Liver (tissue), 9 donors: ENCODE measurements around the gene FAM117A. TPM values are rescaled to one million over a fixed set of nuclear protein-coding genes. Genes with fewer than 3 reads are reported as not detected.
A peak's percentile ranks its signal among the peaks of the same experiment; 100 is the strongest.

Source experiments
- DNase-seq: peaks from one replicate; pipeline ENCODE4 v3.0.0-alpha.2; 2017; ENCODE audit warnings: low spot score
- H3K27ac ChIP-seq, 2 donors: one replicate each; pipeline ENCODE4 v1.7.0; 2013; ENCODE audit warnings: inconsistent platforms in 2 of 2, low read length in 2 of 2, control low read depth in 1 of 2, low read depth in 1 of 2, mild to moderate bottlenecking in 1 of 2
- H3K27me3 ChIP-seq, 4 donors: one replicate each; pipeline versions ENCODE4 v1.6.1 to v1.7.0; 2013; ENCODE audit warnings: low read length in 3 of 4, inconsistent platforms in 1 of 4, mild to moderate bottlenecking in 1 of 4, moderate library complexity in 1 of 4; ENCODE audit not compliant: control insufficient read depth in 4 of 4, insufficient read depth in 4 of 4
- H3K36me3 ChIP-seq, 4 donors: one replicate each; pipeline versions ENCODE4 v1.6.1 to v1.7.0; 2013; ENCODE audit warnings: low read length in 3 of 4, mild to moderate bottlenecking in 3 of 4, low read depth in 1 of 4, moderate library complexity in 1 of 4; ENCODE audit not compliant: control insufficient read depth in 4 of 4, insufficient read depth in 3 of 4
- H3K4me1 ChIP-seq, 4 donors: one replicate each; pipeline versions ENCODE4 v1.6.1 to v1.7.0; 2013; ENCODE audit warnings: low read length in 3 of 4, mild to moderate bottlenecking in 3 of 4, moderate library complexity in 1 of 4; ENCODE audit not compliant: control insufficient read depth in 4 of 4, insufficient read depth in 4 of 4
- H3K4me3 ChIP-seq, 3 donors: one replicate each; pipeline versions ENCODE4 v1.6.1 to v1.7.0; 2013; ENCODE audit warnings: low read length in 3 of 3, control low read depth in 1 of 3, low read depth in 1 of 3, mild to moderate bottlenecking in 1 of 3
- H3K9ac ChIP-seq, 2 donors: one replicate each; pipeline ENCODE4 v1.7.0; 2013; ENCODE audit warnings: low read length in 2 of 2, mild to moderate bottlenecking in 2 of 2, moderate library complexity in 2 of 2, control low read depth in 1 of 2, low read depth in 1 of 2
- H3K9me3 ChIP-seq, 4 donors: one replicate each; pipeline versions ENCODE4 v1.6.1 to v1.7.0; 2013; ENCODE audit warnings: low read length in 3 of 4; ENCODE audit not compliant: control insufficient read depth in 4 of 4
- ATF3 ChIP-seq: IDR thresholded peaks from 2 replicates; pipeline ENCODE4 v1.6.1; 2016; ENCODE audit warnings: antibody characterized with exemption
- CTCF ChIP-seq: fragments of 150-350 bp; IDR thresholded peaks from 2 replicates; pipeline ENCODE4 v1.5.1; 2017; ENCODE audit warnings: improper control_type of control experiment, low read depth, low read length; ENCODE audit not compliant: missing input control
- EGR1 ChIP-seq, 2 donors: IDR thresholded peaks; 2 replicates each; pipeline ENCODE4 v1.6.1; 2016 to 2018; ENCODE audit warnings: antibody characterized with exemption in 2 of 2, low read depth in 2 of 2
- FOXA1 ChIP-seq: IDR thresholded peaks from 2 replicates; pipeline ENCODE4 v1.6.1; 2016; ENCODE audit warnings: antibody characterized with exemption
- FOXA2 ChIP-seq: IDR thresholded peaks from 2 replicates; pipeline ENCODE4 v1.6.1; 2016; ENCODE audit warnings: antibody characterized with exemption
- GABPA ChIP-seq, 2 donors: IDR thresholded peaks in 1 of 2; conservative IDR thresholded peaks in 1 of 2; 2 replicates each; pipeline ENCODE4 v1.6.1; 2016; ENCODE audit warnings: antibody characterized with exemption in 2 of 2, mild to moderate bottlenecking in 1 of 2, moderate library complexity in 1 of 2
- HNF4A ChIP-seq, 2 donors: conservative IDR thresholded peaks; 2 replicates each; pipeline ENCODE4 v1.6.1; 2016; ENCODE audit warnings: antibody characterized with exemption in 2 of 2, mild to moderate bottlenecking in 2 of 2
- HNF4G ChIP-seq: IDR thresholded peaks from 2 replicates; pipeline ENCODE4 v1.6.1; 2016; ENCODE audit warnings: antibody characterized with exemption
- JUND ChIP-seq, 2 donors: IDR thresholded peaks; 2 replicates each; pipeline ENCODE4 v1.6.1; 2016; ENCODE audit warnings: antibody characterized with exemption in 2 of 2
- MAX ChIP-seq: IDR thresholded peaks from 2 replicates; pipeline ENCODE4 v1.6.1; 2016; ENCODE audit warnings: antibody characterized with exemption
- NR2F2 ChIP-seq: IDR thresholded peaks from 2 replicates; pipeline ENCODE4 v1.6.1; 2016; ENCODE audit warnings: antibody characterized with exemption
- RAD21 ChIP-seq, 2 donors: IDR thresholded peaks; 2 replicates each; pipeline ENCODE4 v1.6.1; 2016; ENCODE audit warnings: antibody characterized with exemption in 2 of 2, mild to moderate bottlenecking in 2 of 2
- SP1 ChIP-seq: IDR thresholded peaks from 2 replicates; pipeline ENCODE4 v1.6.1; 2018; ENCODE audit warnings: antibody characterized with exemption, mild to moderate bottlenecking
- TAF1 ChIP-seq: conservative IDR thresholded peaks from 2 replicates; pipeline ENCODE4 v1.6.1; 2016; ENCODE audit warnings: antibody characterized with exemption, mild to moderate bottlenecking
- YY1 ChIP-seq: IDR thresholded peaks from 2 replicates; pipeline ENCODE4 v1.6.1; 2016; ENCODE audit warnings: antibody characterized with exemption, mild to moderate bottlenecking
- WGBS: extraction: QIAGEN DNeasy Blood & Tissue Kit; methylation state at CpG from one replicate; pipeline ENCODE4 v1.1.7; 2013; 5-methylcytosine and 5-hydroxymethylcytosine counted together
- polyA plus RNA-seq, 2 donors: library from polyadenylated mRNA; stranded (reverse) in 1 of 2; unstranded in 1 of 2; fragments of 200-250 nt in 1 of 2; fragments of >200 nt in 1 of 2; fragmentation: Nextera tagmentation in 1 of 2; extraction: Ambion mirVana in 1 of 2; gene quantifications; one replicate each; pipeline versions ENCODE4 v1.2.1 to v1.2.3, GENCODE V29; 2013 to 2015
- total RNA-seq, 2 donors: library from RNA; depleted of rRNA; stranded (reverse); fragments of >200 nt; gene quantifications; one replicate each; pipeline ENCODE4 v1.2.3, GENCODE V29; 2014
- TF ChIP-seq, protein P1 (sequence below): IDR thresholded peaks from 2 replicates; pipeline ENCODE4 v1.6.1; 2016; ENCODE audit warnings: antibody characterized with exemption, mild to moderate bottlenecking
- TF ChIP-seq, protein P2 (sequence below): IDR thresholded peaks from 2 replicates; pipeline ENCODE4 v1.6.1; 2016; ENCODE audit warnings: antibody characterized with exemption
- donor health status: healthy.
- donor health status: healthy.
- donor health status: healthy.
- donor health status: healthy.
- donor health status: healthy.

Gene FAM117A
- total and polyA plus RNA-seq, 4 donors = 4.5 to 39.3 (median 5.5) TPM

GRCh38 chr17:49691677-49692191, 72.2 kb downstream of the FAM117A start:
- Histone ChIP-seq H3K36me3 (no peaks in the 10 kb centered on the region), H3K9me3 (no peaks in the 10 kb centered on the region)
- TF ChIP-seq TAF1 (no peak), GABPA (IDR thresholded peaks at IDR 0.05 in 1 of 2, conservative IDR thresholded peaks at IDR 0.05 in 1 of 2) (no peak), FOXA2 (no peak), RAD21 (IDR thresholded peaks at IDR 0.05) (no peak), CTCF (no peak), JUND (IDR thresholded peaks at IDR 0.05) (no peak), FOXA1 (no peak), NR2F2 (no peak), HNF4A (conservative IDR thresholded peaks at IDR 0.05) (no peak), HNF4G (no peak), EGR1 (IDR thresholded peaks at IDR 0.05; ENCODE audit: low read depth in 2 of 2) (no peak)

DNA sequence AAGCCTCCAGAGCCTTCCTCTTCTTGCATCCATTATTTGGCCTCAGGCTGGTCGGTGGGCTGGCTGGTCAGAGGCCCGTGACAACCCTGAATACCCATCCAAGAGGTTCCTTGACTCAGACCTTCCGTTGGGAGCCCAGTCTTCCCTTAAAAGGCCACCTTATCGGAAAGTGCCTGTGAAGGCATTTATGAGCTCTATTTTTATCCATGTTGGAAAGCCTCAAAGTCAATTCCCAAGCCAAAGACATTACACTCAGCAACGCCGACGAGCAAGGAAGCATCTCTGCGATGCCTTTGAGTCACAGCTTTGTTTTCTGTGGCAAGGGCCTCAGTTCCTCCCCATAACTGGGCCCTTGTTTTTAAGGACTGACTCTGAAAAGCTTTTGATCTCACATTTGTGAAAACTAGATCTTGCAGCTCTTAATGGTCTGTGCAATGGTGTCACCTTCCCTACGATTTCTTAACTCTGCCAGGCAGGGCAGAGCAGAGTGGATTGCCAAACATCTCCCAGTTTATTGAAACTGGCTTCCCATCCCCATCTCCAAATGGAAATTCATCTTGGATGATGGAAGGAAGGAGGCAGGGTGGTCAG, 72.8 kb downstream of the FAM117A start:
- TF ChIP-seq NR2F2 = no peak
- TF ChIP-seq FOXA2 = no peak
- TF ChIP-seq RAD21 (IDR thresholded peaks at IDR 0.05) = peak in 1 of 2 donors; percentile 4
- 80% methylated on average over 9 of the region's 9 CpGs for WGBS
- H3K27ac ChIP-seq = no peak overlapping the region
- peaks cover 0 to 8% (median 7%) of the 10 kb centered on the region in 4 donors for H3K4me1 ChIP-seq
- no peak overlapping the region for H3K4me3 ChIP-seq
- no peak overlapping the region for H3K9ac ChIP-seq
- no peaks in the 10 kb centered on the region for H3K36me3 ChIP-seq
- H3K9me3 ChIP-seq = no peaks in the 10 kb centered on the region
- H3K27me3 ChIP-seq = no peaks in the 10 kb centered on the region
- DNase-seq = no peak

More at GRCh38 chr17:49691677-49692191, 72.2 kb downstream of the FAM117A start:
- Histone ChIP-seq H3K4me1 (peaks cover 0 to 8% (median 7%) of the 10 kb centered on the region in 4 donors), H3K27ac (no peak overlapping the region), H3K27me3 (no peaks in the 10 kb centered on the region), H3K4me3 (no peak overlapping the region), H3K9ac (no peak overlapping the region)
- 52% methylated on average over 8 of the region's 8 CpGs for WGBS
- no peak for DNase-seq

- Histone ChIP-seq H3K9ac (no peak overlapping the region), H3K4me1 (peaks cover 0 to 6% (median 5%) of the 10 kb centered on the region in 4 donors), H3K27ac (no peak overlapping the region), H3K27me3 (no peaks in the 10 kb centered on the region), H3K36me3 (no peaks in the 10 kb centered on the region), H3K9me3 (no peaks in the 10 kb centered on the region), H3K4me3 (no peak overlapping the region)
- DNase-seq = no peak
- no peak for TF ChIP-seq JUND (IDR thresholded peaks at IDR 0.05)
- TF ChIP-seq GABPA (IDR thresholded peaks at IDR 0.05 in 1 of 2, conservative IDR thresholded peaks at IDR 0.05 in 1 of 2) = no peak
- TF ChIP-seq SP1 = no peak
- TF ChIP-seq ATF3 = no peak
- no peak for TF ChIP-seq HNF4A (conservative IDR thresholded peaks at IDR 0.05)
- TF ChIP-seq, protein P1, sequence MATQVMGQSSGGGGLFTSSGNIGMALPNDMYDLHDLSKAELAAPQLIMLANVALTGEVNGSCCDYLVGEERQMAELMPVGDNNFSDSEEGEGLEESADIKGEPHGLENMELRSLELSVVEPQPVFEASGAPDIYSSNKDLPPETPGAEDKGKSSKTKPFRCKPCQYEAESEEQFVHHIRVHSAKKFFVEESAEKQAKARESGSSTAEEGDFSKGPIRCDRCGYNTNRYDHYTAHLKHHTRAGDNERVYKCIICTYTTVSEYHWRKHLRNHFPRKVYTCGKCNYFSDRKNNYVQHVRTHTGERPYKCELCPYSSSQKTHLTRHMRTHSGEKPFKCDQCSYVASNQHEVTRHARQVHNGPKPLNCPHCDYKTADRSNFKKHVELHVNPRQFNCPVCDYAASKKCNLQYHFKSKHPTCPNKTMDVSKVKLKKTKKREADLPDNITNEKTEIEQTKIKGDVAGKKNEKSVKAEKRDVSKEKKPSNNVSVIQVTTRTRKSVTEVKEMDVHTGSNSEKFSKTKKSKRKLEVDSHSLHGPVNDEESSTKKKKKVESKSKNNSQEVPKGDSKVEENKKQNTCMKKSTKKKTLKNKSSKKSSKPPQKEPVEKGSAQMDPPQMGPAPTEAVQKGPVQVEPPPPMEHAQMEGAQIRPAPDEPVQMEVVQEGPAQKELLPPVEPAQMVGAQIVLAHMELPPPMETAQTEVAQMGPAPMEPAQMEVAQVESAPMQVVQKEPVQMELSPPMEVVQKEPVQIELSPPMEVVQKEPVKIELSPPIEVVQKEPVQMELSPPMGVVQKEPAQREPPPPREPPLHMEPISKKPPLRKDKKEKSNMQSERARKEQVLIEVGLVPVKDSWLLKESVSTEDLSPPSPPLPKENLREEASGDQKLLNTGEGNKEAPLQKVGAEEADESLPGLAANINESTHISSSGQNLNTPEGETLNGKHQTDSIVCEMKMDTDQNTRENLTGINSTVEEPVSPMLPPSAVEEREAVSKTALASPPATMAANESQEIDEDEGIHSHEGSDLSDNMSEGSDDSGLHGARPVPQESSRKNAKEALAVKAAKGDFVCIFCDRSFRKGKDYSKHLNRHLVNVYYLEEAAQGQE = no peak
- no peak for TF ChIP-seq MAX
- no peak for TF ChIP-seq FOXA2
- TF ChIP-seq CTCF = no peak
- no peak for TF ChIP-seq TAF1
- no peak for TF ChIP-seq NR2F2
- TF ChIP-seq, protein P2, sequence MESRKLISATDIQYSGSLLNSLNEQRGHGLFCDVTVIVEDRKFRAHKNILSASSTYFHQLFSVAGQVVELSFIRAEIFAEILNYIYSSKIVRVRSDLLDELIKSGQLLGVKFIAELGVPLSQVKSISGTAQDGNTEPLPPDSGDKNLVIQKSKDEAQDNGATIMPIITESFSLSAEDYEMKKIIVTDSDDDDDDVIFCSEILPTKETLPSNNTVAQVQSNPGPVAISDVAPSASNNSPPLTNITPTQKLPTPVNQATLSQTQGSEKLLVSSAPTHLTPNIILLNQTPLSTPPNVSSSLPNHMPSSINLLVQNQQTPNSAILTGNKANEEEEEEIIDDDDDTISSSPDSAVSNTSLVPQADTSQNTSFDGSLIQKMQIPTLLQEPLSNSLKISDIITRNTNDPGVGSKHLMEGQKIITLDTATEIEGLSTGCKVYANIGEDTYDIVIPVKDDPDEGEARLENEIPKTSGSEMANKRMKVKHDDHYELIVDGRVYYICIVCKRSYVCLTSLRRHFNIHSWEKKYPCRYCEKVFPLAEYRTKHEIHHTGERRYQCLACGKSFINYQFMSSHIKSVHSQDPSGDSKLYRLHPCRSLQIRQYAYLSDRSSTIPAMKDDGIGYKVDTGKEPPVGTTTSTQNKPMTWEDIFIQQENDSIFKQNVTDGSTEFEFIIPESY = no peak
- no peak for TF ChIP-seq YY1
- no peak for TF ChIP-seq EGR1 (IDR thresholded peaks at IDR 0.05; ENCODE audit: low read depth in 2 of 2)
- 68% methylated on average over 2 of the region's 2 CpGs for WGBS
Observed at GRCh38 chr17:49690256-49690655, 73.7 kb downstream of the FAM117A start.
